H7 (cell line): Measurements from ENCODE around the gene GH1. TPM values are rescaled to one million over a fixed set of nuclear protein-coding genes. Genes with fewer than 3 reads are reported as not detected.
A peak's percentile ranks its signal among the peaks of the same experiment; 100 is the strongest.
"Not testable (repeated sequence)": the region's sequence is repeated elsewhere in the genome, so short reads cannot be mapped to it uniquely, and the experiment has no call there.

Source experiments
- DNase-seq: peaks from one replicate; pipeline ENCODE4 v3.0.0; 2012
- H3K27me3 ChIP-seq: 2 replicates; pipeline ENCODE4 v1.6.0; 2011; ENCODE audit warnings: mild to moderate bottlenecking, low read length; ENCODE audit not compliant: control insufficient read depth, insufficient read depth
- H3K36me3 ChIP-seq: replicated peaks from 2 replicates; pipeline ENCODE4 v1.5.1; 2011; ENCODE audit warnings: low read length; ENCODE audit not compliant: control insufficient read depth, insufficient read depth
- H3K4me3 ChIP-seq: 2 replicates; pipeline ENCODE4 v1.5.1; 2011; ENCODE audit warnings: low read depth, mild to moderate bottlenecking, control low read depth, low read length, moderate library complexity; ENCODE audit not compliant: insufficient read depth
- total RNA-seq: library from RNA; depleted of rRNA; stranded (reverse); fragments of >200 nt; shearing (Covaris generic); gene quantifications from 2 replicates; pipeline ENCODE4 v1.2.3, GENCODE V29; 2014

GH1 gene
- total RNA-seq, 1 experiment from 2014 or later = not detected

DNA sequence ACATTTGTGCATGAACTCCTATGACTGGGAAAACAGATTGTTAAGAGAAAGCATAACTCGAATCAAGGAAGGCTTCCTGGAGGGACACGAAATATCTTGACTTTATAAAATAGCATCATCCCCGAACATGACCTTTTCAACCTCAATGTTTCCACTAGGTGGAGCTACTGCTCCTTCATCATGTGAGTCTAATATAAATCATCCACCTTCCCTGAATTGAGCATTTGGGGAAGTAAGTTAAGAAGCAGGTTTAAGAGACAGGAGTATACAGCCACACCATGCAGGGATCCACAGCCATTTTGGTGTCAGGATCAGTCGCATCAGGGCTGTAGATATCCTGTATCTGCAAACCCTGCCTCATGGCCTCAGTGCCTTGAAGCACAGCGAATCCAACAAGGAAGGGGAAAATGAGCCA is 14.8 kb downstream of the GH1 start:
- not testable (repeated sequence) for H3K27me3 ChIP-seq, H3K4me3 ChIP-seq, DNase-seq, H3K36me3 ChIP-seq

- not testable (repeated sequence) for H3K4me3 ChIP-seq, H3K36me3 ChIP-seq, H3K27me3 ChIP-seq, DNase-seq
Observed at GRCh38 chr17:63901971-63902370, 16.7 kb downstream of the GH1 start.

- DNase-seq, H3K27me3 ChIP-seq, H3K4me3 ChIP-seq: not testable (repeated sequence)
Observed at GRCh38 chr17:63898899-63899798, 19.5 kb downstream of the GH1 start.

GRCh38 chr17:63896524-63897354 is 21.9 kb downstream of the GH1 start, which contains the start of gene CSH1:
TSS of gene CSH1 (minus strand) at chr17:63896574. CDS start at chr17:63896511, 63 bp downstream.
- H3K36me3 ChIP-seq, H3K27me3 ChIP-seq, DNase-seq, H3K4me3 ChIP-seq: not testable (repeated sequence)

More at GRCh38 chr17:63898899-63899798, 19.5 kb downstream of the GH1 start:
- H3K36me3 ChIP-seq = not testable (repeated sequence)

DNA sequence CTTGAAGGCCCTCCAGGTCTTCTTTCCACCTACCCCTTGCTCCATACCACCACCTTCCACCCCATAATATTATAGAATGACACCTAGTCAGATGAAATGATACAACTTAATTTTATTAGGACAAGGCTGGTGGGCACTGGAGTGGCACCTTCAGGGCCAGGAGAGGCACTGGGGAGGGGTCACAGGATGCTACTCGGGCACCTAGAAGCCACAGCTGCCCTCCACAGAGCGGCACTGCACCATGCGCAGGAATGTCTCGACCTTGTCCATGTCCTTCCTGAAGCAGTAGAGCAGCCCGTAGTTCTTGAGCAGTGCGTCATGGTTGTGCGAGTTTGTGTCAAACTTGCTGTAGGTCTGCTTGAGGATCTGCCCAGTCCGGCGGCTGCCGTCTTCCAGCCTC is 23.8 kb downstream of the GH1 start:
- not testable (repeated sequence) for H3K27me3 ChIP-seq, DNase-seq, H3K36me3 ChIP-seq, H3K4me3 ChIP-seq

DNA sequence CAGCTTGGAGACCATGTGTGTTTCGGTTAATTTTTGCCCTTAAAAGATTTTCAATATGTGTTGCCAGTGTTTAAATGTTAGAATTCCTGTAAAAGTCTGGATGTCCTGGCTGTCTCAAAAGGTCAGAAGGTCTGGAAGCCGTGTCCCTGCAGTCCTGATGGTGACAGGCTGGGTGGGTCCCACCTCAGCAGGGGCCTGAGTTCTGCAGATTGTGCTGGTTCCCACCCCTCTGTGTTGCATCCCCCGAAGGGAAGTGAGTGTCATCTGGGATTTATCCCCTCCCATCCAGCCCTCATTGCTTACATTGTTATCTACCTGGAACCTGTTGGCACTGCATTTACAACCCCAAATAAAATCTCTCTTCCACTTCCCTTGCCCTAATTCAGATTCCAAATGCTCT is 24.6 kb downstream of the GH1 start:
- not testable (repeated sequence) for DNase-seq, H3K36me3 ChIP-seq, H3K4me3 ChIP-seq, H3K27me3 ChIP-seq

DNA sequence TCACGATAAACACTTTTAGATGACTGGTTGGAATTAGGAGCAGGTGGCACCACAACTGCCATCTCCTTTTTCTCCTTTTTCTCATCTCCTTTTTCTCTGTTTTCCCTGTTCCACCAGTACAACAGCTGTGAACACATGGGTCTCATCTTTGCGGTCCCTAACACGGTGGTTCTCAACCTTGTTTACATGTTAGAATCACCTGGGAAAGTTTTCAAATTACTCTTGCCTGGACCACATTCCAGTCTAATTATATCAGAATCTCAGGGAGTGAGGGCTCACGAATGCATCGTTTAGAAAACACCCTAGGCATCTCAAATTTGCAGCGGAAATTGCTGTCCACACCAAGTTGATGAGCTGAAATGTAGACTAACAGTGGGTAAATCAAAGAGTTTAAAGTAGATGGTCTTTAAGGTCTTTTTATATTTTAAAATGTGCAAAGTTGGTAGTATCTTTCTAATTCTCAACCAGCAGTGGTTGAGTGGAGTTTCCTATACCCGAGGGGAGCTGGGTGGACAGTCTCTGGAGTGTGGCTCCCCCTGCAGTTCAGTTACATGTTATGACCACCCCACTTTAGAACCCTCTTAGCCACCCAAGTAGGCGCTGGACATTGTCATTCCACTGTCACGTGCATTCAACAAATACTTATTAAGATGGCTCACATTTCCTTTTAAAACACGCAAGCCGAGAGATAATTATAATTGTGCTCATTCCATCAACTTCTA is 26.2 kb downstream of the GH1 start:
- not testable (repeated sequence) for H3K4me3 ChIP-seq, H3K36me3 ChIP-seq, H3K27me3 ChIP-seq
- DNase-seq = peak; percentile 46

DNA sequence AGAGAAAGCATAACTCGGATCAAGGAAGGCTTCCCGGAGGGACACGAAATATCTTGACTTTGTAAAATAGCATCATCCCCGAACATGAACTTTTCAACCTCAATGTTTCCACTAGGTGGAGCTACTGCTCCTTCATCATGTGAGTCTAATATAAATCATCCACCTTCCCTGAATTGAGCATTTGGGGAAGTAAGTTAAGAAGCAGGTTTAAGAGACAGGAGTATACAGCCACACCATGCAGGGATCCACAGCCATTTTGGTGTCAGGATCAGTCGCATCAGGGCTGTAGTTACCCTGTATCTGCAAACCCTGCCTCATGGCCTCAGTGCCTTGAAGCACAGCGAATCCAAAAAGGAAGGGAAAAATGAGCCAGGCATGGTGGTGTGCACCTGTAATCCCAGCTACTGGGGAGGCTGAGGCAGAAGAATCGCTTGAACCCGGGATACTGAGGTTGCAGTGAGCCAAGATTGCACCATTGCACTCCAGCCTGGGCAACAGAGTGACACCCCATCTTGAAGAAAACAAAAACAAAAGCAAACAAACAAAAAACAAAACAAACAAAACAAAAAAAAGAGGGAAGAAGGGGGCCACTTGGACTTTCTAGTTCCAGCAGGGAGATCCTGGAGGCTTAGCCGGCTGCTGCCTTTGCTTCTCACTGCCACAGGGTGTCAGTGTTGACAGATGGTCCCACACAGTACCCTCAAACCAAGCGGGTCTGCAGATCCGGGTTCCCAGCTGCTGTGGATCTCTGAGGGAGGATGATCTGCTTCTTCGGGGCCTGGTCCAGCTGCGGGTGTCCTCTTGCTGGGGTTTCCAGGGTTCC is 29.4 kb downstream of the GH1 start:
- not testable (repeated sequence) for H3K27me3 ChIP-seq, H3K4me3 ChIP-seq, H3K36me3 ChIP-seq
- peak; percentile 42 for DNase-seq

- H3K36me3 ChIP-seq, H3K4me3 ChIP-seq, DNase-seq, H3K27me3 ChIP-seq: not testable (repeated sequence)
Observed at GRCh38 chr17:63885119-63885518, 33.5 kb downstream of the GH1 start.

DNA sequence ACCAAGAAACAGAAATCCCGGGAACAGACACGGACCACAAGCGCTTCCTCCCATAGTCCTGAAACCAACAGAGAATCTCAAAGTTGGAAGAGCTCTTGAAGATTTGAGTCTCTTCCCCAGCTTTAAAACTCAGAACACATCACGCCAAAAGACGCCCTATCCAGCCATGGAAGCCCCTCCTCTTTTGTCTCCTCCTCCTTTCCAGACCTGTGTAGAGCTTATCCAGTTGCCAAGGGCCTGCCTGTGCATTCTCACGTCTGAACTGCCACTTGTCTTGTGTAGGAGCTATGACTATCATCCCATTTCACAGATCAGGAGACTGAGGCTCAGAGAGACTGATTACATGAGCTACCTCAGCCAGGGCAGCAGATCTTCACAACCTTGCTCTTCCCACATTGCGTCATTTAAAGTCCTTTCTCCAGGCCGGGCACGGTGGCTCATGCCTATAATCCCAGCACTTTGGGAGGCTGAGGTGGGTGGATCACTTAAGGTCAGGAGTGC is 36.0 kb downstream of the GH1 start:
- H3K4me3 ChIP-seq, H3K27me3 ChIP-seq, H3K36me3 ChIP-seq: not testable (repeated sequence)
- DNase-seq = peak; percentile 19

DNA sequence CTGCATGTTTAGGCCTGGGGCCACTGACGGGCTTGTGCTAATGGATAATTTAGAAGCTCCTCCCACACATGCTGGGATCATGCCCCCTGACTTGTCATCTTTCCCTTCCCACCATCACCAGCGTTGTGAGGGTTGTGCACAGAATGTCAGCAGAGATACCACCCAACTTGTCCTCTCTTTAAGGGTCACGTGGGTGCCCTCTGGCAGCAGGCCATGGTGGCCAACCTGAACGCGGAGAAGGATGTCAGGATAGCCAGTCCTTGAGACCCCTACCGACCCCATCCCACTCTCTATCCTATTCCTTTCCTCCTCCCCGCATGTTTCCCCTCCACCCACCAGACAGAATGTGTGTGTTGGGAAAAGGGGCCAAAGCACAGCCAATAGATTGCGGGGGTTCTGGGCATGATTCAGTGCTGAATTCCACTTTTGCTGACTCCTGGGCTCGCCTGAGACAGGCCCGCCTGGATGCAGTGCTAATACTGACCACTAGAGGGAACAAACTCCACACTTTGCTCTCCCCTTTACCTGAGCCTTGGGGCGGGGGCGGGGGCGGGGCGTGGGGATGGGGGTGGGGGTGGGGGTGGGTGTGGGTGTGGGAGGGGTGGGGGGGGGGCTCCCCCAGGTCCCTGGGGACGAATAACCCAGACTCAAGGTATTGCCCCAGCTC is 36.6 kb downstream of the GH1 start, which contains the start of gene GH2:
Gene GH2 (minus strand): TSS at position 10 of the 667 bp plus-strand sequence. CDS start 143 bp downstream, outside the sequence.
- Histone ChIP-seq H3K4me3 (no peak within 1 kb of the TSS), H3K27me3 (no peaks in the 10 kb centered on the region)

GRCh38 chr17:63881337-63881736 is 37.3 kb downstream of the GH1 start:
- not testable (repeated sequence) for H3K4me3 ChIP-seq, H3K27me3 ChIP-seq, H3K36me3 ChIP-seq
- DNase-seq = peak; percentile 77

More for the DNA sequence above, 36.6 kb downstream of the GH1 start, which contains the start of gene GH2:
- DNase-seq = peak; percentile 91
- H3K36me3 ChIP-seq = no peaks in the 10 kb centered on the region

- peak; percentile 35 for DNase-seq
- Histone ChIP-seq H3K36me3 (no peaks in the 10 kb centered on the region), H3K4me3 (no peak overlapping the region), H3K27me3 (no peaks in the 10 kb centered on the region)
Observed at GRCh38 chr17:63880706-63881105, 37.9 kb downstream of the GH1 start.
